RWPE1 (cell line): Measurements from ENCODE around the gene ADAMTS6.

ENCODE experiments used
- CTCF ChIA-PET: fragments of 350-600 bp; sonication (Branson Sonifier 250); formaldehyde crosslinking; extraction: SDS; loops from one replicate; lab custom pipeline; 2021; lab: Yijun Ruan, JAX
- POLR2A ChIA-PET: fragments of 400-600 bp; formaldehyde crosslinking; extraction: SDS; loops from one replicate; lab custom pipeline; 2020; ENCODE audit warnings: antibody characterized with exemption; ENCODE audit not compliant: low non-redundant PET; lab: Yijun Ruan, JAX
- DNase-seq: peaks from one replicate; pipeline ENCODE4 v3.0.0; 2012; ENCODE audit warnings: low spot score
- H3K27ac ChIP-seq: fragments of 450-650 bp; 2 replicates; pipeline ENCODE4 v1.5.1; 2017
- TF ChIP-seq, protein P1 (sequence below): fragments of 450-650 bp; conservative IDR thresholded peaks from 2 replicates; pipeline ENCODE4 v1.5.1; 2017; ENCODE audit warnings: low read depth, mild to moderate bottlenecking

ADAMTS6 gene, protein sequence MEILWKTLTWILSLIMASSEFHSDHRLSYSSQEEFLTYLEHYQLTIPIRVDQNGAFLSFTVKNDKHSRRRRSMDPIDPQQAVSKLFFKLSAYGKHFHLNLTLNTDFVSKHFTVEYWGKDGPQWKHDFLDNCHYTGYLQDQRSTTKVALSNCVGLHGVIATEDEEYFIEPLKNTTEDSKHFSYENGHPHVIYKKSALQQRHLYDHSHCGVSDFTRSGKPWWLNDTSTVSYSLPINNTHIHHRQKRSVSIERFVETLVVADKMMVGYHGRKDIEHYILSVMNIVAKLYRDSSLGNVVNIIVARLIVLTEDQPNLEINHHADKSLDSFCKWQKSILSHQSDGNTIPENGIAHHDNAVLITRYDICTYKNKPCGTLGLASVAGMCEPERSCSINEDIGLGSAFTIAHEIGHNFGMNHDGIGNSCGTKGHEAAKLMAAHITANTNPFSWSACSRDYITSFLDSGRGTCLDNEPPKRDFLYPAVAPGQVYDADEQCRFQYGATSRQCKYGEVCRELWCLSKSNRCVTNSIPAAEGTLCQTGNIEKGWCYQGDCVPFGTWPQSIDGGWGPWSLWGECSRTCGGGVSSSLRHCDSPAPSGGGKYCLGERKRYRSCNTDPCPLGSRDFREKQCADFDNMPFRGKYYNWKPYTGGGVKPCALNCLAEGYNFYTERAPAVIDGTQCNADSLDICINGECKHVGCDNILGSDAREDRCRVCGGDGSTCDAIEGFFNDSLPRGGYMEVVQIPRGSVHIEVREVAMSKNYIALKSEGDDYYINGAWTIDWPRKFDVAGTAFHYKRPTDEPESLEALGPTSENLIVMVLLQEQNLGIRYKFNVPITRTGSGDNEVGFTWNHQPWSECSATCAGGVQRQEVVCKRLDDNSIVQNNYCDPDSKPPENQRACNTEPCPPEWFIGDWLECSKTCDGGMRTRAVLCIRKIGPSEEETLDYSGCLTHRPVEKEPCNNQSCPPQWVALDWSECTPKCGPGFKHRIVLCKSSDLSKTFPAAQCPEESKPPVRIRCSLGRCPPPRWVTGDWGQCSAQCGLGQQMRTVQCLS (N-terminal part only)

DNA sequence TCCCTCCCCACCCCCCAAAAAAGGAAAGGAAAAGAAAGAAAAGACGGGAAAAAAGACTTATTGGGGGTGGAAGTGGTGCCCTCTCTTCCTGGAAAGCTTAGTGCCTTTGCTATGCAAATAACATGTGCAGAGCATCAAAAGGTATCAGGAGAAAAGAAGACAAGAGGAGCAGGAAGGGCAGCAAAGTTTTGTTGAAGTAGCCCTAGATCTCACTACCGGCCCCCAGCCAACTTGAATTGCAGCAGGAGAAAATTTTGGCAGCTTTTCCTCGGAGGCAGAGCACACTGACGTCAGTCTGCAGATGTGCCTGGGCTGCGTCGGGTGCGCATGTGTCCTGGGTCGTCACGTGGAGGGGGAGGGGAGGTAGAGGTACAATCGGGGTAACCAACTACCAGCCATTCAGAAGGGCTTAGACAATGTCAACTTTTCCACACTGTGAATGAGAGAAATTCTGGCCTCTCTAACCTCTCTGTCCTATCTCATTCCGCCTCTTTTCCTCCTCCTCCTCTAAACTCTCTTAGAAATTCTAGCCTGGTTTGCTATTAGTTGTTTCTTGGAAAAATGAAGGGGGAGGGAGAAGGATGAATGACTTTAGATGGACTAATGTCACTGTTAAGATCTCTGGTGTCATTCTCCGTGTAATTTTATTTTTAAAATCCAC, at the start of gene ADAMTS6:
Gene ADAMTS6 (minus strand): TSS at position 286 of the 661 bp plus-strand sequence. CDS start 8,247 bp downstream, outside the sequence.
- CTCF ChIA-PET = interaction anchor here (0.6 to 0.7 kb wide), 6 partner anchors 28 to 846 kb away, joined by 3 to 10 read pairs (median 3); no protein-coding TSS in a partner anchor
- DNase-seq = peak; percentile 79
- H3K27ac ChIP-seq = peak within 1 kb of the TSS; percentile 76
- TF ChIP-seq, protein P1, sequence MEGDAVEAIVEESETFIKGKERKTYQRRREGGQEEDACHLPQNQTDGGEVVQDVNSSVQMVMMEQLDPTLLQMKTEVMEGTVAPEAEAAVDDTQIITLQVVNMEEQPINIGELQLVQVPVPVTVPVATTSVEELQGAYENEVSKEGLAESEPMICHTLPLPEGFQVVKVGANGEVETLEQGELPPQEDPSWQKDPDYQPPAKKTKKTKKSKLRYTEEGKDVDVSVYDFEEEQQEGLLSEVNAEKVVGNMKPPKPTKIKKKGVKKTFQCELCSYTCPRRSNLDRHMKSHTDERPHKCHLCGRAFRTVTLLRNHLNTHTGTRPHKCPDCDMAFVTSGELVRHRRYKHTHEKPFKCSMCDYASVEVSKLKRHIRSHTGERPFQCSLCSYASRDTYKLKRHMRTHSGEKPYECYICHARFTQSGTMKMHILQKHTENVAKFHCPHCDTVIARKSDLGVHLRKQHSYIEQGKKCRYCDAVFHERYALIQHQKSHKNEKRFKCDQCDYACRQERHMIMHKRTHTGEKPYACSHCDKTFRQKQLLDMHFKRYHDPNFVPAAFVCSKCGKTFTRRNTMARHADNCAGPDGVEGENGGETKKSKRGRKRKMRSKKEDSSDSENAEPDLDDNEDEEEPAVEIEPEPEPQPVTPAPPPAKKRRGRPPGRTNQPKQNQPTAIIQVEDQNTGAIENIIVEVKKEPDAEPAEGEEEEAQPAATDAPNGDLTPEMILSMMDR = no peak
- POLR2A ChIA-PET = interaction anchor here (0.6 to 0.7 kb wide), 2 partner anchors 320 to 783 kb away, joined by 3 read pairs; no protein-coding TSS in a partner anchor

DNA sequence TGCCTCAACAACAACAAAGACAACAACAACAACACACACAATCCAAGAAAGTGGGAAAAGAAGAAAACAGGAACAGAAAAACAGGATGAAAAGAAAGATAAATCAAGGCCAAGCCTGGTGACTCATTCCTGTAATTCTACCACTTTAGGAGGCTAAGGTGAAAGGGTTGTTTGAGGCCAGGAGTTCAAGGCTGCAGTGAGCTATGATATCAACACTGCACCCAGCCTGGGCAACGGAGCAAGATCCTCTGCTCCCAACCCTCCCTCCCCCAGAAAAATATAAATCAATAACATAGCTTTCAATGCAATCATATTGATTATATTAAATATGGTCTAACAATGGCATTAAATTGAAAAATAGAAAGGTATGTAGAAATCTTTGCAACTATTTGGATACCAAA, 49.2 kb upstream of the ADAMTS6 start:
- TF ChIP-seq, protein P1 = no peak
- no peak overlapping the region for H3K27ac ChIP-seq
- POLR2A ChIA-PET = no interaction called here
- CTCF ChIA-PET = interaction anchor here (0.6 to 0.7 kb wide), 2 partner anchors 497 to 1244 kb away, joined by 4 to 5 read pairs; no protein-coding TSS in a partner anchor
- DNase-seq = no peak

DNA sequence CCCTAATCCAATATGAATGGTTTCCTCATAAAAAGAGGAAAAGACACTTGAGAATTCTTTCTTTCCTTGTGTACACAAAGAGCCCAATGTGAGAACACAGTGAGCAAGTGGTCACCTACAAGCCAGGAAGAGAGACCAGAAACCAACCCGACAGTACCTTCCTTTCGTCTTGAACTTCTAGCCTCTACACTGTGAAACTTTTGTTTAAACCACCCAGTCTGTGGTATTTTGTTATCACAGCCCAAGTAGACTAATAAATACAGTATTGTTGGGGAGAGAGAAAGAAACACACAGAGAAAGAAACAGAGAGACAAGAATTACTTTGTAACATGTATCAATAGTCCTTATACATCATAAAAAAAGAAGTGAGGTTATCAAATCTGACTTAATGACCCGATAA, 44.0 kb upstream of the ADAMTS6 start:
- TF ChIP-seq, protein P1 = no peak
- POLR2A ChIA-PET = no interaction called here
- CTCF ChIA-PET = interaction anchor here (0.6 kb wide), 1 partner anchor 24 kb away, joined by 3 read pairs; no protein-coding TSS in a partner anchor
- DNase-seq = no peak
- no peak overlapping the region for H3K27ac ChIP-seq

DNA sequence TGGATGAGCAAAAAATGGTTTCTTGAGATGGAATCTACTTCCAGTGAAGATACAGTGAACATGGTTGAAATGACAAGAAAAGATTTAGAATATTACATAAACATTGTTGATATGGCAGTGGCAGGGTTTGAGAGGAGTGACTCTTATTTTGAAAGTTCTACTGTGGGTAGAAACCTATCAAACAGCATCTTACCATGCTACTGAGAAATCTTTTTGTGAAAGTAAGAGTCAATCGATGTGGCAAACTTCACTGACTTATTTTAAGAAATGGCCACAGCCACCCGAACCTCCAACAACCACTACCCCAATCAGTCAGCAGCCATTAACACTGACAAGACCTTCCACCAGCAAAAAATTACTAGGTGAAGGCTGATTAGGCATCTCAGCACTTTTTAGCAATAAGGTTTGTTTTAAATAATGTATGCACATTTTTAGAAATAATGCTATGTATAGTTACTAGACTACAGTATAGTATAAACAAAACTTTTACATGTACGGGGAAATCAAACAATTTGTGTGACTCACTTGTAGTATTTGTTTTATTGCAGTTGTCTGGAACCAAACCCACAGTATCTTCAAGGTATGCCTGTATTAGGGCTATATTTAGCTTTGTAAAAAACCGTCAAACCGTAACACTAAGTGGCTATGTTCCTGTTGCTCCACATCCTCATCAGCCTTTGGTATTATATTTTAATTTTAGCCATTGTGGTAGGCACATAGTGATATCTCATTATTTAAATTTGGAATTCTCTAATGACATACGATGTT, 30.6 kb upstream of the ADAMTS6 start:
- H3K27ac ChIP-seq = no peak overlapping the region
- TF ChIP-seq, protein P1 = no peak
- ChIA-PET CTCF (no interaction called here), POLR2A (no interaction called here)
- DNase-seq = no peak

DNA sequence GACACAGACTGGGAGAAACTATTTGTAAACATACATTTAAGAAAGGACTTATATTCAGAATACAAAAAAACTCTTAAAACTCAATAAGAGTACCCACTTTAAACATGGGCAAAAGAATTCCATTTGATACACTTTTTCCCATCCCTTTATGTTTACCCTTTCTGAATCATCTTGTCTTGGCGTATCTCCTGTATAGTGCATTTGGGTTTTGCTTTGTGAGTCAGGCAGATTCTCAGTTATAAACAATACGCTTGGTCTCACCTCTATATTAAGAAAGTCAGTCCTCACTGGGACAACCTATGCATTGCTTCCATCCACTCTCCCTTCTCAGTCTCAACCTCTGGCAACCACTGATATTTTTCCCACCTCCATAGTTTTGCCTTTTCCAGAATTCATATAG, 27.3 kb upstream of the ADAMTS6 start:
- ChIA-PET CTCF (no interaction called here), POLR2A (no interaction called here)
- H3K27ac ChIP-seq = no peak overlapping the region
- TF ChIP-seq, protein P1 = no peak
- no peak for DNase-seq
